Measurements from ENCODE around the gene TEX14. TPM values are rescaled to one million over a fixed set of nuclear protein-coding genes. Genes with fewer than 3 reads are reported as not detected.

TEX14 gene
- total and polyA plus RNA-seq, 2 donors (not counting 3 experiments of a cell fraction or from before 2014, with no cell fraction given): 0.10 TPM; not detected in 1

GRCh38 chr17:58508341-58509067 is 183.3 kb downstream of the TEX14 start:
- H3K79me2 ChIP-seq (ENCODE audit: control insufficient read depth, insufficient read depth, low read length): no peaks in the 10 kb centered on the region
- no peak overlapping the region for H3K4me3 ChIP-seq (replicated peaks in 1 of 3; ENCODE audit: insufficient read depth in 1 of 3, low read depth in 1 of 3, low read length in 3 of 3)
- BruUV-seq (replicated peaks): no TSS peak
- H4K20me1 ChIP-seq (replicated peaks; ENCODE audit: control insufficient read depth, extremely low read depth, insufficient read depth, low read length): no peaks in the 10 kb centered on the region
- no peak overlapping the region for H3K27ac ChIP-seq (ENCODE audit: insufficient read depth, low read depth, low read length)
- H3K4me2 ChIP-seq (ENCODE audit: insufficient read depth, low read length): no peak overlapping the region
- no peaks in the 10 kb centered on the region for H3K9me3 ChIP-seq (replicated peaks; ENCODE audit: control insufficient read depth, insufficient read depth, low read length)
- dilution Hi-C loops (cut with MboI; ENCODE audit: extremely low pct_ligation_motif_present, low sequenced_read_pairs): no loop called here
- H3K9me1 ChIP-seq (replicated peaks; ENCODE audit: control insufficient read depth, extremely low read depth, insufficient read depth, low read length): no peaks in the 10 kb centered on the region
- no peak overlapping the region for H3K9ac ChIP-seq (replicated peaks; ENCODE audit: extremely low read depth, insufficient read depth, low read length)
- H3K27me3 ChIP-seq (ENCODE audit: control insufficient read depth in 2 of 2, insufficient read depth in 2 of 2, low read length in 2 of 2): no peaks in the 10 kb centered on the region
- DNase-seq (ENCODE audit: low read depth, low spot score): no peak
- peaks cover 3% of the 10 kb centered on the region for H3K4me1 ChIP-seq (ENCODE audit: control insufficient read depth, extremely low read depth, insufficient read depth, low read length)
- CTCF ChIA-PET: no interaction called here
- TF ChIP-seq MYC (IDR thresholded peaks at IDR 0.05; ENCODE audit: low read depth, low read length) (no peak), POLR2AphosphoS5 (IDR thresholded peaks at IDR 0.05; ENCODE audit: insufficient read depth, low read depth, low read length) (no peak), GATA2 (IDR thresholded peaks at IDR 0.05; ENCODE audit: insufficient read depth, insufficient read length, low read depth, low read length) (no peak), FOS (IDR thresholded peaks at IDR 0.05; ENCODE audit: borderline replicate concordance, insufficient read depth, low read length) (no peak), JUN (IDR thresholded peaks at IDR 0.05; ENCODE audit: borderline replicate concordance, insufficient read depth, insufficient read length, low read depth) (no peak), CTCF (IDR thresholded peaks at IDR 0.05; ENCODE audit: extremely low read depth in 1 of 2, insufficient read depth in 1 of 2, low read depth in 1 of 2, low read length in 2 of 2) (no peak), POLR2A (IDR thresholded peaks at IDR 0.05; ENCODE audit: low read depth, low read length) (no peak), MAX (IDR thresholded peaks at IDR 0.05; ENCODE audit: insufficient read depth, insufficient read length) (no peak), EZH2 (IDR thresholded peaks at IDR 0.05; ENCODE audit: borderline replicate concordance, low read depth, low read length, severe bottlenecking) (no peak)
- no peak overlapping the region for H2AFZ ChIP-seq (ENCODE audit: low read depth, low read length)
- intact Hi-C loops (cut with micrococcal nuclease): no loop called here
- H3K36me3 ChIP-seq (ENCODE audit: control insufficient read depth in 2 of 2, extremely low read depth in 1 of 2, insufficient read depth in 2 of 2, low read length in 2 of 2): peaks cover 6 to 61% of the 10 kb centered on the region in 2 experiments
- POLR2A ChIA-PET: no interaction called here
- no peak for FAIRE-seq

Measured in endothelial cell of umbilical vein (primary cell).